SK-N-SH (cell line): Measurements from ENCODE around the gene SRRM1.

Experiments used
- ELF1 ChIP-seq: IDR thresholded peaks from 2 replicates; pipeline ENCODE4 v1.4.0; 2012
- RAD21 ChIP-seq: IDR thresholded peaks from 2 replicates; pipeline ENCODE4 v1.6.1; 2012; ENCODE audit warnings: mild to moderate bottlenecking, low read length

- TF ChIP-seq RAD21 (no peak), ELF1 (no peak)
These were observed 3.2 kb upstream of the SRRM1 start for GRCh38 chr1:24639881-24640280.
